ENCODE results near the gene RAMP1. TPM values are rescaled to one million over a fixed set of nuclear protein-coding genes. Genes with fewer than 3 reads are reported as not detected.

The RAMP1 gene
- polyA plus RNA-seq, 1 donor, result 76.1 TPM

DNA sequence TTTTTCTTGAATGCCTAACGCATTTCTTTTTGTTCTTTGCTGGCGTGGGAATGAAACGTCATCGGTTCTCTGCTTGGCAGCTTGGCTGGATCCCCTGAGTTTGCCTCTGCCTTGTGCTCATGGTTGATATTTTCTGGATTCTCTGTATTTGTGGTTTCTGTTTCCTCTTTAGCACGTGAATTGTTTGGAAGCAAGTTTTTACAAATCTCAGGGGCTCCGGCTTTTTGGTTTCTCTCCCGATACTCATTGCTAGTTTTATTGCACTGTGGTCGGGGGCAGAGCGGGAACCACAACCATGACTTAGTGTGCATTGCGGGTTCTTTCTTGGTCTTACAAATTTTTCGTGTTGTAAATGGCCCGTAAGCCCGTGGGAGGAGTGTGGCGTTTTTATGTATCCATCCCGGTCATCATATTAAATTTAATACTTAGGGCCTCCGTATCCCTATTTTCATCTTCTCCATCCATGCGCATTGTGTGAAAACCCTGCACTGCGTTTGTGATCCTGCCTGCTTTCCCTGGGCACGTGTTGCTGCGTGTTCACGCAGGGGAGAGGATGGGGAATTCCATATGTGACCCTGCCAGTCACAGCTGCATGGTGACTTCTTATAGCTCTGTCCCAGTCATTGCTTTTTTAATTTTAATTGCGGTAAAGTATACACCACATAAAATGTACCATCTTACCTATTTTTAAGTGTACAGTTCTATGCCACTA is 9.4 kb downstream of the RAMP1 start:
- peaks cover 24% of the 10 kb centered on the region for H3K4me1 ChIP-seq (ENCODE audit: control insufficient read depth, insufficient read depth, low read length)
- no peaks in the 10 kb centered on the region for H3K9me3 ChIP-seq (ENCODE audit: control insufficient read depth, low read depth, low read length)
- DNase-seq, result no peak
- H3K4me3 ChIP-seq (ENCODE audit: low read length), result no peak overlapping the region
- 93% methylated on average over 7 of the region's 22 CpGs for whole genome bisulfite sequencing (ENCODE audit: insufficient coverage, low lambda C conversion rate)
- peaks cover 3% of the 10 kb centered on the region for H3K36me3 ChIP-seq (ENCODE audit: control insufficient read depth, insufficient read depth, low read length)
- H3K27me3 ChIP-seq (ENCODE audit: control insufficient read depth, insufficient read depth, low read length), result no peaks in the 10 kb centered on the region
- H3K27ac ChIP-seq (ENCODE audit: low read length), result no peak overlapping the region

DNA sequence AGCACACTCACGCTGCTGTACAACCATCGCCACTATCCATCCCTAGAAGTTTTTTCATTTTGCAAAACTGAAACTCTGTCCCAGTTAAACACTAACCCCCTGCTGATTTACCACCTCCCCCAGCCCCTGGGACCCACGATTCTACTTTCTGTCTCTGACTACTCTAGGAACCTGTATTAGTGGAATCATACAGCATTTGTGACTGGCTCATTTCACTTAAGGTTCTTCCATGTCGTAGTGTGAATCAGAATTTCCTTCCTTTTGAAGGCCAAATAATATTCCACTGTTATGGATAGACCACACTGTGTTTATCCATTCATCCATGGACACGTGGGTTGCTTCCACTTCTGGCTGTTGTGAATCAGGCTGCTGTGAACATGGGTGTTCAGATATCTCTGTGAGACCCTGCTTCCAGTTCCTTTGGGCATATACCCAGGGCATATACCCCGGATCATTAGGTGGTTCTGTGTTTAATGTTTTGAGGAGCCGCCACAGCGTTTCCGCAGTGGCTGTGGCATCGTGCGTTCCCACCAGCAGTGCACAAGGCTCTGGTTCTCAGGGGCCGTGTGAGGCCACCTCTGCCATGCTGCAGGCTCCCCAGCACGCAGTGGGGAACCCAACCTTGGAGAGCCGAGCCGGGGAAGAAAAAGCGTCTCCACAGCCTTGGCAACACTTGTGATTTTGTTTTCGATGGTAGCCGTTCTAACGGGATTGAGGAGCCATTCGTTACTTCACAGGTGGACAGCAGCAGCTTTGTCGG is 10.1 kb downstream of the RAMP1 start:
- Histone ChIP-seq H3K4me1 (ENCODE audit: control insufficient read depth, insufficient read depth, low read length) (peaks cover 17% of the 10 kb centered on the region), H3K9me3 (ENCODE audit: control insufficient read depth, low read depth, low read length) (no peaks in the 10 kb centered on the region), H3K27me3 (ENCODE audit: control insufficient read depth, insufficient read depth, low read length) (no peaks in the 10 kb centered on the region), H3K27ac (ENCODE audit: low read length) (no peak overlapping the region), H3K36me3 (ENCODE audit: control insufficient read depth, insufficient read depth, low read length) (peaks cover 3% of the 10 kb centered on the region), H3K4me3 (ENCODE audit: low read length) (no peak overlapping the region)
- 100% methylated on average over 2 of the region's 21 CpGs for WGBS (ENCODE audit: insufficient coverage, low lambda C conversion rate)
- no peak for DNase-seq

DNA sequence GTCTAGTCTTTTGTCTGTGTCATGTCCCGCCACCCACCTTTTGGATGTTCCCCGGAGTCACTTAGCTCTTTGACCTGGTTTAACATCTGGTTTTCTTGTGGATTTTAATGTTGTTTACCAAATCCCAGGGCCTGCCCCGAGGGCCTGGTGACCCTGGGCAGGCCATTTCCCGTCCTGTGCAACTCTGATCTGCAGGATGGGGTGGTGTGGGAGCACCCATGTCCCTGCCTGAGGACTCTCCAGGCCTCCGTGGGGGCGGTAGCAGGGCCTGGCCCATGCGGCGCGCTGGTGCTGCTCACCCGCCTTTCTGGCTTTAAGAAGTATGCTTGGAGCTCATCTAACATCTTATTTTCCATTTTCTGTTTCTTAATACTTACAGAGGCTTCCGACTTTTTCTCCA is 10.7 kb downstream of the RAMP1 start:
- WGBS (ENCODE audit: insufficient coverage, low lambda C conversion rate), result 75% methylated on average over 1 of the region's 11 CpGs
- Histone ChIP-seq H3K36me3 (ENCODE audit: control insufficient read depth, insufficient read depth, low read length) (peaks cover 3% of the 10 kb centered on the region), H3K27me3 (ENCODE audit: control insufficient read depth, insufficient read depth, low read length) (no peaks in the 10 kb centered on the region), H3K4me3 (ENCODE audit: low read length) (no peak overlapping the region), H3K9me3 (ENCODE audit: control insufficient read depth, low read depth, low read length) (no peaks in the 10 kb centered on the region), H3K4me1 (ENCODE audit: control insufficient read depth, insufficient read depth, low read length) (peaks cover 12% of the 10 kb centered on the region), H3K27ac (ENCODE audit: low read length) (no peak overlapping the region)
- DNase-seq, result no peak

DNA sequence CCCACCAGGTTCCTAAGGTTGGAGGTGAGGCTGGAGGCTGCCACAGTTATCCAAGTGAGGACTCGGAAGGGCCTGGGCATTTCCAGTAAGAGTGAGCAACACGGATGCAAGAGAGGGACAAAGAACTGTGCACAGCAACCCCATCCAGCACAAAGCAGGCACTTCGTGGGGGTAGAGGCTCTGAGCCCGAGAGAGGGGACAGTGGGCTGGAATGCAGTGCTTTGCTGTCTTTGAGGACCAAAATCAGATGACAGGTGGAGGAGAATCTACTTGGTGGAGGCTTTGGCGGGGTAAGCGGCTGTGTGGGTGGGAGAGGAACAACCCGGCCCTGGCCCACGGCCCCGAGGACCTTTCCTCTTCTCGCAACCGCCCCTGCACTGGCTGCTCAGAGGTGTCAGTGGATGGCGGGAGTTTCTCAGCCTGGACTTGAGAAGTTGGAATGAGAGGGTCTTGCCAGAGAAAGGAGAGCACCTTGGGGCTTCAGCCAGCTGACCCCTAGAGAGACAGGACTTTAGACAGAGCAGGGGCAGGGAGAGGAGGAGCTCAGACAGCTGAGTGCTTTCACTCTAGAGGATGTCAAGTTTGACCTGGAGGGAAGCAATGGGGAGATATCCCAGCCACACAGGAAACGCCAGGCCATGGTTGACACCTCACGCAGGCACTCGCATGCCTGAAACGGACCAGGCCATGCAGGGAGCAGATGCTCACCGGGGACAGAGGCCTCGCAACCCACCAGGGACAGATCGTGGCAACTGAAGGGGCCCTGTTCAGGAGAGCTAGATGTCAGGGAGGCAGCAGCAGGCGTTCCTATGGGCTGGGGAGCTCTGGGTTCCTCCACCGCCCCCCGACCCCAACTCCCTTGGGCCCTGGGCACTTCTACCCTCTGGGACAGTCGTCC is 11.6 kb downstream of the RAMP1 start:
- Histone ChIP-seq H3K4me1 (ENCODE audit: control insufficient read depth, insufficient read depth, low read length) (peaks cover 3% of the 10 kb centered on the region), H3K27me3 (ENCODE audit: control insufficient read depth, insufficient read depth, low read length) (no peaks in the 10 kb centered on the region), H3K9me3 (ENCODE audit: control insufficient read depth, low read depth, low read length) (no peaks in the 10 kb centered on the region), H3K27ac (ENCODE audit: low read length) (no peak overlapping the region), H3K4me3 (ENCODE audit: low read length) (no peak overlapping the region), H3K36me3 (ENCODE audit: control insufficient read depth, insufficient read depth, low read length) (peaks cover 3% of the 10 kb centered on the region)
- no CpG with 5 or more reads among the region's 23 CpGs for WGBS (ENCODE audit: insufficient coverage, low lambda C conversion rate)
- DNase-seq, result no peak

DNA sequence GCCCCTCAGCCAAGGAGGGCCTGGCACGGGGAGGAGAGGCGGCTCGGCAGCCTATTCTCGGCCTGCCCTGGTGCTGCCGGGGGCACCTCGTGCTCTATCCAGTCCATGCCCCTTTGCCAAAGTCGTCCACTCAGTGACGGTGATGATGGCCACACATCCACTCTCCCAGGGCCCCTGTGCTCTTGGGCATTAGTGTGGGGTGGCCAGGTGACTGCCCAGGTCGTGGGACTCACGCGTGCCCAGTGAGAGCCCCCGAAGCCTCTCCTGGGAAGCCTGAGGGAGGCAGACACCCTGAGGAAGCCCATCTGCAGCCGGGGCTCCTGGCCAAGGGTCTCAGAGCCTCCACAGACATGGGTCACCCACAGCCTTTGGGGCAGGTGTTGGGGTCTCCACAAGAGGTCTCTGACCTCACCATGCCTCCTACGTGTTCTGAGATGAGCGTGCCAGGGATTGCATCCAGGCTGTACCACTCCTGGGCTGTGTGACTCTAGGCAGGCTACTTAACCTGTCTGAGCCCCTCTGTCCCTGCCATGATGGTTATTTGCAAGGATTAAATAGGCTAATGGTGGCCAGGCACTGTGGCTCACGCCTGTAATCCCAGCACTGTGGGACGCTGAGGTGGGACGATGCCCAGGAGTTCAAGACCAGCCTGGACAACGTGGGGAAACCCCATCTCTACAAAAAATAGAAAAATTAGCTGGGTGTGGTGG is 12.9 kb downstream of the RAMP1 start:
- no peak overlapping the region for H3K27ac ChIP-seq (ENCODE audit: low read length)
- DNase-seq, result no peak
- H3K27me3 ChIP-seq (ENCODE audit: control insufficient read depth, insufficient read depth, low read length), result no peaks in the 10 kb centered on the region
- H3K4me3 ChIP-seq (ENCODE audit: low read length), result no peak overlapping the region
- H3K36me3 ChIP-seq (ENCODE audit: control insufficient read depth, insufficient read depth, low read length), result peaks cover 9% of the 10 kb centered on the region
- no peaks in the 10 kb centered on the region for H3K9me3 ChIP-seq (ENCODE audit: control insufficient read depth, low read depth, low read length)
- no peaks in the 10 kb centered on the region for H3K4me1 ChIP-seq (ENCODE audit: control insufficient read depth, insufficient read depth, low read length)
- WGBS (ENCODE audit: insufficient coverage, low lambda C conversion rate), result no CpG with 5 or more reads among the region's 19 CpGs

DNA sequence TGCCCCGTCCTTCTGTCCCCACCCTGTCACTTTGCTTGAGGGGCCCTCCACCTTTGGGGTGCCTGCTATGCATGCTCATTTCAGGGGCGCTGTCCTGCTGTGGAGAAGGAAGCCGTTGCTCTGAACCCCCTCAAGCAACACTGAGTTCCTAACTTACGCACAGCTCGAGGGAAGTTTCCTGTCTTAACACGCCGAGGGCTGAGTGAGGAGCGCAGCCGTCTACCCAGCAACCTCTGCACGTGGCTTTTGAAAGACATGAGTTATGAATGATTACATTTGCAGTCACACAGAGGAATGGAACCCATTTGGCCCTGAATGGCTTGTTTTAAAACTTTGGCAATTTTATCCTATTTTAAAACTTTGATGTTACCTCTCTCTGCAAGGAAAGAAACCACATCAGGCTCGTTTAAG is 14.0 kb downstream of the RAMP1 start:
- no peak for DNase-seq
- no peak overlapping the region for H3K4me3 ChIP-seq (ENCODE audit: low read length)
- H3K36me3 ChIP-seq (ENCODE audit: control insufficient read depth, insufficient read depth, low read length), result peaks cover 20% of the 10 kb centered on the region

DNA sequence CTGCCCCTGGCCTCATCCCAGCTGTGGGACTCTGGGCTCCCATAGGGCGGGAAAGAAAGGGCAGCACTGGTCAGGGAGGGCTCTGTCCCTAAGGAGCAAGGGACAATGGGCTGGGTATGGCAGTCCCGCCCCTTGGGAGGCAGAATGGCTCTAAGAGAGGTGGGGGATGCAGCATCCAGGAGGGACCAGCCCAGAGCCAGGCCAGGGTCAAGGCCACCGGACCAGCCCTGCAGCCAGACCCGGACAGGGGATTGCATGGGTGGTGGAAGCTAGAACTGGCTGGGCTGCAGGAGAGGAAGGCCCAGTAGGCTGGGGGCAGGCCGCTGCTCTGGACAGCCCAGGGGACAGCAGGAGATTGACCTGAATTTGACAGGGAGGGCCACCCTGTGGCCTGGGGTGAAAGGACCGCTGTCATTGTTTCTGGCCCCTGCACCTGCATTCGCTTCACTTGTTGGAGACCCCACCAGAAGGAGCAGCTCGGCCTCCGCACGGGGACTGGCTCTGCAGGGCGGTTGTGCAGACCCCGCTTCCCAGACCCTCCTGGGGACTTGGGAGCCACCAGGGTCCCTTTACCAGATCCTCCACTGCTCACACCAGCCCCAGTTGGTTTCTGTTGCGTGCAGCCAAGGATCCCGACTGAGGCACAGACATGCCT is 14.6 kb downstream of the RAMP1 start:
- no CpG with 5 or more reads among the region's 14 CpGs for WGBS (ENCODE audit: insufficient coverage, low lambda C conversion rate)
- H3K4me1 ChIP-seq (ENCODE audit: control insufficient read depth, insufficient read depth, low read length), result no peaks in the 10 kb centered on the region
- H3K27ac ChIP-seq (ENCODE audit: low read length), result no peak overlapping the region

More for the DNA sequence above, 14.0 kb downstream of the RAMP1 start:
- Histone ChIP-seq H3K27ac (ENCODE audit: low read length) (no peak overlapping the region), H3K27me3 (ENCODE audit: control insufficient read depth, insufficient read depth, low read length) (no peaks in the 10 kb centered on the region), H3K9me3 (ENCODE audit: control insufficient read depth, low read depth, low read length) (no peaks in the 10 kb centered on the region), H3K4me1 (ENCODE audit: control insufficient read depth, insufficient read depth, low read length) (no peaks in the 10 kb centered on the region)
- 76% methylated on average over 2 of the region's 11 CpGs for WGBS (ENCODE audit: insufficient coverage, low lambda C conversion rate)

DNA sequence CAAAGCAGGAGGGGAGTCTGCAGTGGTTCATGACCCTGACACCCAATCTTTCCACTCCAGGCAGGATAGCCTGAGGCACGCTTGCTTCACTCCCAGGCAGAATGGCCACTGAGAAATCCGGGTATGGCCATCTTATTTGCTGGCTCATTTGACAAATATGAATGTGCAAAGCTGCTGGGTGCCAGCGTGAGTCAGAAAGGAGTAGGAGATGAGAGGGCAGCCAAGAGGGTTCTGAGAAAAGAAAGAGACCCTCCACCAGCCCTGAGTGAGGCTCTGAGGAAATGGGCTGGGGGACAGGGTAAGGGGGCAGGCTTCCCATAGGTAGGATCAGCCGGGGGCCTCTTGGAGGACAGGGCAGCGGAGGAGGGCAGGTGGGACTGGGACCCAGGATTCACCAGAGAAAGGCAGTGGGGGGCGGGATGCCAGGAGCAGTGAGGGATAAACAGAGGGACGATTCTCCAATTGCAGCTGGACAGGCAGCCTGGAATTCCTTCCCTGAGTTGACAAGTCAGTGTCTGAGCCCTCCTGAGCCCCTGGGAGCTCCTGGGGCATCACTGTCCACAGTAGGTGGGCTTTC is 15.2 kb downstream of the RAMP1 start:
- H3K4me3 ChIP-seq (ENCODE audit: low read length), result no peak overlapping the region
- H3K27ac ChIP-seq (ENCODE audit: low read length), result no peak overlapping the region
- no CpG with 5 or more reads among the region's 7 CpGs for WGBS (ENCODE audit: insufficient coverage, low lambda C conversion rate)
- no peaks in the 10 kb centered on the region for H3K4me1 ChIP-seq (ENCODE audit: control insufficient read depth, insufficient read depth, low read length)
- H3K36me3 ChIP-seq (ENCODE audit: control insufficient read depth, insufficient read depth, low read length), result peaks cover 20% of the 10 kb centered on the region
- H3K9me3 ChIP-seq (ENCODE audit: control insufficient read depth, low read depth, low read length), result no peaks in the 10 kb centered on the region
- no peak for DNase-seq
- H3K27me3 ChIP-seq (ENCODE audit: control insufficient read depth, insufficient read depth, low read length), result no peaks in the 10 kb centered on the region

More for the DNA sequence above, 14.6 kb downstream of the RAMP1 start:
- H3K27me3 ChIP-seq (ENCODE audit: control insufficient read depth, insufficient read depth, low read length), result no peaks in the 10 kb centered on the region
- no peak for DNase-seq
- peaks cover 20% of the 10 kb centered on the region for H3K36me3 ChIP-seq (ENCODE audit: control insufficient read depth, insufficient read depth, low read length)
- no peaks in the 10 kb centered on the region for H3K9me3 ChIP-seq (ENCODE audit: control insufficient read depth, low read depth, low read length)
- H3K4me3 ChIP-seq (ENCODE audit: low read length), result no peak overlapping the region

DNA sequence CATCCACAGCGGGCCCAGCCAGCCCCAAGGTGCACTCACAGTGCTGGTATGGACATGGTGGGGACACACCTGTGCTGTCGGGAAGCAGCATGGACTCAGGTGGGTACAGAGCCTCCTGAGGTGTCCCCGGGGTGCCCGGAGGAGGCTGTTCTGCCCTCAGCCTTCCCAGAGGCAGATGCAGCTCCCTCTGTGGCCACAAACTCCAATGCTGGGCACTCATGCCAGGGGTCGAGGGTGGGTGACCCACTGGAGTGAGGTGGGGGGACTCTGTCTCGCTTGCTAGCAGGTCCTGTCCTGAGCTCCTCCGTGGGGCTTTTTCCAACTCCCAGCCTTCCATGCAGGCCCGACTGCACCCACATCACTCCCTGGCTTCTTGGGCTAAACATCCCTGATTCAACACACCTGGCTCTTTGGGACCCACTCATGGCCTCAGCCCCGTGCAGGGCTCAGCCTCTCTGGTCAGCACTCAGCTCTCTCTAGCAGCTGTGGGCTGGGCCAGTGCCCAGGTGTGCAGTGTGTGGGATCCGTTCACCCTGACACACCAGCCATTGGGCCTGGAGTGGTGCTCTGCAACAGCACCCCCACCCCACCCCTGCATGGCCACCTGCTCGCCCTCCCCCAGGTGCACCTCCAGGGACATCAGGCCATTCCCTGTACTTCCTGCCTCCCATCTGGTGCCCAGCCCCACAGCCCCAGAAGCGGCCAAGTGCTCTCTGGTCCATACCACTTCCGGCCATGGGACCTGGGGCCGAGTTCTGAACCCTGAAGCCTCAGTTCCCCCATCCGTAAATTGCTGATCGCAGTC is 16.0 kb downstream of the RAMP1 start:
- Histone ChIP-seq H3K4me1 (ENCODE audit: control insufficient read depth, insufficient read depth, low read length) (no peaks in the 10 kb centered on the region), H3K9me3 (ENCODE audit: control insufficient read depth, low read depth, low read length) (no peaks in the 10 kb centered on the region), H3K27ac (ENCODE audit: low read length) (no peak overlapping the region), H3K36me3 (ENCODE audit: control insufficient read depth, insufficient read depth, low read length) (peaks cover 20% of the 10 kb centered on the region), H3K4me3 (ENCODE audit: low read length) (no peak overlapping the region), H3K27me3 (ENCODE audit: control insufficient read depth, insufficient read depth, low read length) (no peaks in the 10 kb centered on the region)
- whole genome bisulfite sequencing (ENCODE audit: insufficient coverage, low lambda C conversion rate), result no CpG with 5 or more reads among the region's 16 CpGs
- no peak for DNase-seq
